ENCODE data around the gene SUCNR1. TPM values are rescaled to one million over a fixed set of nuclear protein-coding genes. Genes with fewer than 3 reads are reported as not detected.
"Not testable (repeated sequence)": the region's sequence is repeated elsewhere in the genome, so short reads cannot be mapped to it uniquely, and the experiment has no call there.

SUCNR1 gene
- total RNA-seq, 1 donor from 2014 or later: 0.08 TPM

- DNase-seq: no peak
- no peak for ATAC-seq (ENCODE audit: poor library complexity)
- intact Hi-C loops (cut with DNase I): no loop called here
These were observed 6.6 kb upstream of the SUCNR1 start for GRCh38 chr3:151866711-151867410.

- ATAC-seq (ENCODE audit: poor library complexity) (no peak), DNase-seq (no peak)
- intact Hi-C loops (cut with DNase I): no loop called here
These were observed 5.8 kb upstream of the SUCNR1 start for GRCh38 chr3:151867666-151868065.

GRCh38 chr3:151869181-151869580 is 4.3 kb upstream of the SUCNR1 start:
- DNase-seq: no peak
- no peak for ATAC-seq (ENCODE audit: poor library complexity)
- intact Hi-C loops (cut with DNase I): no loop called here

GRCh38 chr3:151871639-151872468 is 1.6 kb upstream of the SUCNR1 start:
- intact Hi-C loops (cut with DNase I): no loop called here
- DNase-seq: no peak
- ATAC-seq (ENCODE audit: poor library complexity): peak; percentile 85

GRCh38 chr3:151874079-151874478 is 636 bp downstream of the SUCNR1 start:
- ATAC-seq (ENCODE audit: poor library complexity); intact Hi-C loops (cut with DNase I); DNase-seq: not testable (repeated sequence)

- DNase-seq (no peak), ATAC-seq (ENCODE audit: poor library complexity) (no peak)
- intact Hi-C loops (cut with DNase I): no loop called here
These were observed 2.3 kb downstream of the SUCNR1 start for GRCh38 chr3:151875759-151876158.

GRCh38 chr3:151877269-151877668 is 3.8 kb downstream of the SUCNR1 start:
- ATAC-seq (ENCODE audit: poor library complexity) (no peak), DNase-seq (no peak)
- intact Hi-C loops (cut with DNase I): no loop called here

- ATAC-seq (ENCODE audit: poor library complexity): no peak
- intact Hi-C loops (cut with DNase I): no loop called here
- DNase-seq: no peak
These were observed 5.0 kb downstream of the SUCNR1 start for GRCh38 chr3:151878465-151878864.

GRCh38 chr3:151879037-151879436 is 5.6 kb downstream of the SUCNR1 start:
- ATAC-seq (ENCODE audit: poor library complexity): no peak
- DNase-seq: no peak
- intact Hi-C loops (cut with DNase I): no loop called here

GRCh38 chr3:151879679-151880415 is 6.4 kb downstream of the SUCNR1 start:
- intact Hi-C loops (cut with DNase I): no loop called here
- ATAC-seq (ENCODE audit: poor library complexity): no peak
- DNase-seq: no peak

- intact Hi-C loops (cut with DNase I): no loop called here
- DNase-seq: no peak
- ATAC-seq (ENCODE audit: poor library complexity): no peak
These were observed 6.9 kb downstream of the SUCNR1 start for GRCh38 chr3:151880416-151880690.

GRCh38 chr3:151881137-151881536 is 7.7 kb downstream of the SUCNR1 start:
- intact Hi-C loops (cut with DNase I): no loop called here
- no peak for ATAC-seq (ENCODE audit: poor library complexity)
- DNase-seq: no peak

GRCh38 chr3:151885397-151885796 is 12.0 kb downstream of the SUCNR1 start:
- DNase-seq; ATAC-seq (ENCODE audit: poor library complexity); intact Hi-C loops (cut with DNase I): not testable (repeated sequence)

GRCh38 chr3:151887450-151888211 is 14.2 kb downstream of the SUCNR1 start:
- intact Hi-C loops (cut with DNase I); ATAC-seq (ENCODE audit: poor library complexity); DNase-seq: not testable (repeated sequence)

- intact Hi-C loops (cut with DNase I): no loop called here
- no peak for ATAC-seq (ENCODE audit: poor library complexity)
These were observed 17.3 kb downstream of the SUCNR1 start for GRCh38 chr3:151890721-151891141.

GRCh38 chr3:151891721-151892120 is 18.3 kb downstream of the SUCNR1 start:
- intact Hi-C loops (cut with DNase I): no loop called here
- ATAC-seq (ENCODE audit: poor library complexity) (no peak), DNase-seq (no peak)

More at GRCh38 chr3:151890721-151891141, 17.3 kb downstream of the SUCNR1 start:
- no peak for DNase-seq

- DNase-seq (no peak), ATAC-seq (ENCODE audit: poor library complexity) (no peak)
- intact Hi-C loops (cut with DNase I): no loop called here
These were observed 20.8 kb downstream of the SUCNR1 start for GRCh38 chr3:151894219-151894618.

- DNase-seq (no peak), ATAC-seq (ENCODE audit: poor library complexity) (no peak)
- intact Hi-C loops (cut with DNase I): no loop called here
These were observed 22.2 kb downstream of the SUCNR1 start for GRCh38 chr3:151895478-151896241.

Data from Right ventricle myocardium superior (tissue), 1 donor.